Measurements from ENCODE around the gene LCN1. TPM values are rescaled to one million over a fixed set of nuclear protein-coding genes. Genes with fewer than 3 reads are reported as not detected.

The LCN1 gene
- total RNA-seq, 1 donor from 2014 or later, result not detected

DNA sequence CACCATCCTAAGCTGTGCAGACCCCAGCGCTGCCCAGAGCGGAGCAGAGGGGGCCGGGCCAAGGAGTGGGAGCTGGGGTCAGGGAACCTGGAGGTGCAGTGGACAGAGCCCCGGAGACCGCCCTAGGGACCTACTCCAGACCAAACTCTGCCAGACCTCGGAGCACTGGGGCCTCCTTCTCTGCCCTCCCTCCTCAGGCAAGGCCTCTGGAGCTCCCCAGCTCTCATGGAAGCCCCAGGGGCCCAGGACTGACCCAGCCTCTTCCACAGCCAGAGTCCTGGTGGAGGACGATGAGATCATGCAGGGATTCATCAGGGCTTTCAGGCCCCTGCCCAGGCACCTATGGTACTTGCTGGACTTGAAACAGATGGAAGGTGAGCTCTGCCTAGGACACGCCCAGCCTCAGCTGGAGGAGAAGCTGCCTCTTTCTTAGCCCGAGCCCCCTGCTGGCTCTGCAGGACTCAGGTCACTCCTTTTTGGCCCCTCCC, 43.9 kb downstream of the LCN1 start:
- ATAC-seq, result no peak
- no peak for DNase-seq (ENCODE audit: low spot score)

DNA sequence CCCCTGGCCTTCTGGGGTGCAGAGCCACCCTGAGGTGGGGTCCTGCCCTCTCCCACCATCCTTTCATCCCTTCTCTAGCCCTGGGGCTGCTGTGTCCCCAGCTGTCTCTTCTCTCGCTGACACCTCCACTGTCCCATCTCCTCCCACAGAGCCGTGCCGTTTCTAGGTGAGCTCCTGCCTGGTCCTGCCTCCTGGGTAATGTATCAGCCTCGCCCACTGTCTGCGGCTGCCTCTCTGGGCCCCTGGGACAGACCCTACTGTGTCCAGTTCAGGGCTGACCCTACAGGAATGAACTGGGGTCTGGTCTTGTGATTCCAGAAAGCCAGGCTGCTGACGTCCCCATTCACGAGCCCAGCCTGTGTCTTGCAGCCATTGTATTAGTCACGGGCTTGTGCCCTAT, 44.4 kb downstream of the LCN1 start:
- no peak for ATAC-seq

DNA sequence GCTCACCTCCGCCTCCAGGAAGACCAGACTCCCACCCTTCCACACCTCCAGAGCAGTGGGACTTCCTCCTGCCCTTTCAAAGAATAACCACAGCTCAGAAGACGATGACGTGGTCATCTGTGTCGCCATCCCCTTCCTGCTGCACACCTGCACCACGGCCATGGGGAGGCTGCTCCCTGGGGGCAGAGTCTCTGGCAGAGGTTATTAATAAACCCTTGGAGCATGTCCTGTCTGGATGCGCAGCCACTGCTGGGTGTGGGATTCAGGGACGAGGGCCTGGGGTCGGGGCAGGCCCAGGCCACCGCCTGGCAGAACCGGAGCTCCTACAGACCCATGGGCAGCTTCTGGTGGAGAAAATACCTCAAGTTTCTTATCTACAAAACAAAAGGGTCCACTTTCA, 45.3 kb downstream of the LCN1 start:
- ATAC-seq (no peak), DNase-seq (ENCODE audit: low spot score) (no peak)

More for the DNA sequence above, 44.4 kb downstream of the LCN1 start:
- no peak for DNase-seq (ENCODE audit: low spot score)

DNA sequence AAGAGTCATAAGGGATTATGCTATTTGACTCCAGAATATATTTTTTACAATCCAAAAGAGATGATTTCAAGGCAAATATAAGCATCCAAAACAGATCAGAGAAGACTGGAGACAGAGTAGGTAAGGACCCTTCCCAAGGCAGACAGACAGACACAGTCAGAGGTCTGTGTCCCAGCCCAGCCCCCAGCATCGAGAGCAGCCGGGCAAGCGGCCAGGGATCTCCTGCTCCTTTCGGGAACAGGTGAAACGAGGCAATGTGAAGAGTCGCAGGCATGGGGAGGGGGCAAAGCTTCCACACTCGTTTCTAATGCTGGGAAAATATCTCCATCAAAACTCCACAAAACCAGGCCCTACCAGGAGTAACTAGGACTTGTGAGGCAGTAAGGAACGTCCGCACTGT, 46.1 kb downstream of the LCN1 start:
- DNase-seq (ENCODE audit: low spot score) (no peak), ATAC-seq (no peak)

DNA sequence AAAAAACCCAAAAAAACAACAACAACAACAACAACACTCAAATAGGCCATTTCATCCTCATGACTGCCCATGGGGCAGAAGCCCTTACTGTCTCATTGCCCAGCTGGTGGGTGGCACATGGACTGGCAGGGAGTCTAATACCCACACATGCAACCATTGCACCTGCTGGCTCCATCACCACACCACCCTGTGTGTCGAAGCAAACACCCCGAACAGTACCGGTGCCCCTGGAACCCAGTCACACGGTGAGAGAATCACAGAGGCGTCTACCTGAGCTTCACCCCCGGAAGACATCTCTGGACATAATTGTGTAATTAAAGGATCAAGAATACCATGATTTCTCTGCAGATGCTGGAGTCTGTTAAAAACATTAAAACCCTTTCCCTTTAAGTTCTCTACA, 46.8 kb downstream of the LCN1 start:
- no peak for ATAC-seq
- DNase-seq (ENCODE audit: low spot score), result no peak

DNA sequence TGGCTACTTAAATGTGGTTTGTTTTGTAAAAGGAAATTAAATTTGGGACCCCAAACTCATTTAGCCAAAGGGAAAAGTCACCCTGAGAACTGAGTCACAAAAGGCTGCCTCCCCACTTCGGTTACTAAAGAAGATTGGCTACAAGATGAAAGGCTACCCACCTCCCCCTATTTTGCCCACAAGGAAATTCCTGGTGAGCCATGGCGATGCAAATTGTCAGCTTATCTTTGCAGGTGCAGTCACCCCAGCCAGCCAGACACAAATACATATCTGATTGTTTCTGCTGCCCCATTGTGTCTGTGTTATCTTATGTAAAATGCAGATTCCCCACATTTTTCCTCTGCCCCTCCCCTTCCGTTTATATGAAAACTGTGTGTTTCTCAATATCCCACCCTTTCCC, 49.2 kb downstream of the LCN1 start:
- no peak for DNase-seq (ENCODE audit: low spot score)
- no peak for ATAC-seq

DNA sequence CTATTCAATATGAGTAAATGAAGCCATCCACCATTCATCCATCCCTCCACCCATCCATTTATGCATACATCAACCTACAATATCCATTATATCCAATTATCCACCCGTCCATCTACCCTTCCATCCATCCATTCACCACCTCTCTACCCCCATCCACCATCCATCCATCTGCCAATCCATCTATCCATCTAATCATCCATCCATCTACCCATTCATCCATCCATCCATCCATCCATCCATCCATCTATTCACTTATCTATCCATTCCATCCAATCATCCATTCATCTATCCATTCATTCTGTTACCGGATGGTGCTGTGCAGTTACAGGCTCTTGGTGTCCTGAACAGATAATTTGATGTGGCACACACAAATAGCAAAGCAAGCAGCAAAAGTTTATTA, 51.0 kb downstream of the LCN1 start:
- ATAC-seq (no peak), DNase-seq (ENCODE audit: low spot score) (no peak)

DNA sequence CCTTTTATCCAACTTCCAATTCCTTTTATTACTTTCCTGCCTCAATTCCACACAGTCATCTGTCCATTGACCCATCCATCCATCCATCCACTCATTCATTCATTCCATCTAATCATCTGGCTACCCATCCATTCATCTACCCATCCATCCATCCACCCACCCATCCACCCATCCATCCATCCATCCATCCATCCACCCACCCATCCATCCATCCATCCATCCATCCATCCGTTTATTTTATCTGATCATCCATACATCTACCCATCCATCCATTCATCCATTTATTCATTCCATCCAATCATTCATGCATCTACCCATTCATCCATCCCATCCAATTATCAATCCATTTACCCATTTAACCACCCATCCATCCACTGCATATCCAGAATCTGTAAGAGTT, 51.9 kb downstream of the LCN1 start:
- ATAC-seq (no peak), DNase-seq (ENCODE audit: low spot score) (no peak)

DNA sequence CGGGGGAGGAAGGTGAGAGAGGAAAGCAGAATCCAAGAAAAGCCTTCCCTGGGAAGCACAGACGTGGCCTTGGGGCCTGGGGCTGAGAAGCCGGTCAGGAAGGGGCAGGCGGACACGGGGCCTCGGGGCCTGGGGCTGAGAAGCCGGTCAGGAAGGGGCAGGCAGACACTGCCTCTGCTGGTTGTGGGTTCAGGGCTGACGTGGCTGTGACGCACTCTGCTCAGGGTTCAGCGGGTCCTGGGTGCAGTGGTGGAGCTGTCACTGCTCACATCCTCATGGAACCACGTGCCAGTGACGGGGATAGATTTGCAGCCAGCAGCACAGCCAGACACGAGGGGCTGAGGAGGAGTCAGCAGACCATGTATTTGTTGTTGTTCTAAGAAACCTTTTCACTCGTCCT, 53.1 kb downstream of the LCN1 start:
- DNase-seq (ENCODE audit: low spot score), result no peak
- no peak for ATAC-seq

DNA sequence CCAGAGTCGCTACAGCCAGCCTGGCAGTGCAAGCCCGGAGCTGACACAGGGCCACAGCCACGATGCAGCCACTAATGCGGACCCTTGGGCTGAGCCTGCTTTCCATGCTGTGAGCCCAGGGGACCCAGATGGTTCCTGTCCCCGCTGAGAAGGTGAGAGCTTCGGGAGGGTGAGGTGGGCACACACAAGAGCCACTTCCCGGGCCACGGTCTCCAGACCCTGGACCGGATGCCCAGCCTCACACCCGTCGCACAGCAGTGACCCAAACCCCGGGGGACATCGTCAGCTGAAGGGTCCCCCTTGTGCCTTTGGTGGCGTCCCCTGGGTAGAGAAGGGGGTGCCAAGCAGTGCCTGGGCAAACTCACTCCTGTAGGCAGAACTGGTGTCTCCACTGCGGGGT, 53.7 kb downstream of the LCN1 start:
- DNase-seq (ENCODE audit: low spot score) (no peak), ATAC-seq (no peak)

Other genes with a start within 250 kb of the LCN1 start
- 7.4 TPM for gene PPP1R26, start 41.7 kb upstream of the LCN1 start, total RNA-seq
- 30.7 TPM for gene MRPS2, start 20.8 kb upstream of the LCN1 start, total RNA-seq
- not detected for gene OBP2A, start 24.7 kb downstream of the LCN1 start, total RNA-seq
- gene PAEP, start 40.3 kb downstream of the LCN1 start, total RNA-seq, result not detected
- gene GLT6D1, start 118.1 kb downstream of the LCN1 start, total RNA-seq, result not detected
- gene LCN9, start 141.9 kb downstream of the LCN1 start, total RNA-seq, result not detected
- not detected for gene SOHLH1, start 178.0 kb downstream of the LCN1 start, total RNA-seq
- gene KCNT1, start 180.7 kb downstream of the LCN1 start, total RNA-seq, result not detected

Data from left lobe of liver (tissue), 2 donors.